Fibroblast of skin of back (primary cell): Measurements from ENCODE around the gene C6orf118.
A peak's percentile ranks its signal among the peaks of the same experiment; 100 is the strongest.

ENCODE experiments used
- DNase-seq: peaks from one replicate; pipeline ENCODE4 v3.0.0-alpha.2; 2013

C6orf118 gene

GRCh38 chr6:165244524-165245247, 64.7 kb downstream of the C6orf118 start:
- no peak for DNase-seq

DNA sequence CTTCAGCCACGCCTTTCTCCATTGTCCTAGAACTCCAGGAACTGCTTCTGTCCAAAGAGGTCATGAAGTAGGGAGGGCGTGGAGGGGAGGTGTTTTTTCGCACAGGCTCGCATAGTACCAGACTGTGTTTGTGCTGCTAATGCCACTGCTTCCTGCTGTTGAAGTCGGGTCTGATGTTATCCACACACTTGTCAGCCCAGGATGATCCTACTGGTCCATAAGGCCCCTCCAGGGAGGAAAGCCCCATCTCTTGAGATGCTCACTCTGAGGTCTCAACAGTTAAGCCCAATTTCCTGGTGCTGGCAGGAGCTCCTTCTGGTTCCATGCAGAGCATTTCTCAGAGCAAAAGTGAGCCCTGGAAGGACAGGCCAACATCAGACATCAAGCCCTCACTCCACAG, 65.6 kb downstream of the C6orf118 start:
- DNase-seq, result no peak

DNA sequence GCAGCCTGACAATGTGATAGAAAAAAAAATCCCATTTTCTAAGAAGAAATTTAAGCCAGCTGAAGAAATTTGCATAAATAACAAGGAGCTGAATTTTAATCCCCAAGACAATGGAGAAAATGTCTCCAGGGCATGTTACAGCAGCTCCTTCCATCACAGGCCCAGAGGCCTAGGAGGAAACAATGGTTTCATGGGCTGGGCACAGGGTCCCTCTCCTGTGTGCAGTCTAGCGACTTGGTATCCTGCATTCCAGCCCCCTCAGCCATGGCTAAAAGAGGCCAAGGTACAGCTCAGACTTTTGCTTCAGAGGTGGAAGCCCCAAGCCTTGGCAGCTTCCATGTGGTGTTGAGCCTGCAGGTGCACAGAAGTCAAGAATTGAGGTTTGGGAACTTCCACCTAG, 73.1 kb downstream of the C6orf118 start:
- DNase-seq, result no peak

DNA sequence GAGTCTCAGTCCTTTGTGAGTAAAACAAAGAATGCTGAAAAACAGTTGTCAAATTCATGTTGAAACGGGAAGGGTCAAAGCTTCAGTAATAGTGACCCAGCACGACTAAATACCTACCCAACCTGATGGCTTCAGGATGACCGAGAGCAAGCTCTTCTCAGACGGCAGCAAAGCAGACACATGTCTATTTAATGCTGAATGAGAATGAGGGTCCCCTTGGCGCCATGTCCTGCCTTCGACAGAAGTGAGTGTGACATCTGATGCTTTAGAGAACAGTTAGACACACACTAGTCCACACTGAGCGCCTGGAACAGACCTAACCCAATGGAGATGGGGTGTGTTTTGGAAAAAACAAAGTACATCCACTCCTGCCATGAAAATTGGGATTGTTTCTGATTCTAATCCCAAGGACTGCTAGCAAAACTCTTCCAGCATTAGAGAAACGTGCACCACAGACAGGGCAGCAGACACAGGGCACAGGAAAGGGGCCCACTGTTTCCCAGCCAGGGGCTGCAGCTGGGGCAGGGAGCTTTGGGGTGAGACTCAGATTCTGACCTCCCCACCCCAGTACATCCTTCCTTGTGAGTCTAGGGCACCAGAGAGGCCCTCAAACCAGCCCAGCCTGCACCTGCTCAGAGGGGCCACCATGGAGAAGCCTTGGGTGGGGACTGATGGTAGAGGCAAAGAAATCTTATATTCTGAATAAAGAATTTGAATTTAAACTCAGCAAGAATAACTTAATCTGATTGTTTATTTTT, 76.5 kb downstream of the C6orf118 start:
- DNase-seq, result no peak

GRCh38 chr6:165231581-165232561, 77.5 kb downstream of the C6orf118 start:
- peak; percentile 34 for DNase-seq

DNA sequence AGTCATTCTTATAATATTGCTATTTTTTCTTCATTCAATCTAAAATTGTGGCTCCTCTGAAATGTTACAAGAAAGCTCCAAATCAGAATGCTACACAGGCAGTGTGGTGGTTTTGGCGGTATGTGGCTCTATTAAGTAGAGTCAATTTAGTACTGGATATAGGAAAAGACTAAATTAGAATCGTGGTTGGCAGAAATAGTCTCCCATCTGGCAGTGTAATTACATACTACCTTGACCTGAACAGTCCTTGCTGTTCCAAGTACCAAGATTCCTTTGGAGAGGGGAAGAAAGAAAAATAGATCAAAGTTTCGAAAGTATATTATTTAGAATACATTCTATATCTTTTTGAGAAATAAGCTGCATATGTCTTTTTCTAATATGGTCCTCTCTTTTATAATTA, 78.2 kb downstream of the C6orf118 start:
- DNase-seq, result no peak
